Measurements from ENCODE around the gene CPEB3. TPM values are rescaled to one million over a fixed set of nuclear protein-coding genes. Genes with fewer than 3 reads are reported as not detected.

The CPEB3 gene
- total and polyA plus RNA-seq, 9 of the 15 experiments (the other 6 are each of a cell fraction or from before 2014, with no cell fraction given), result 0.15 to 1.2 (median 0.51) TPM

DNA sequence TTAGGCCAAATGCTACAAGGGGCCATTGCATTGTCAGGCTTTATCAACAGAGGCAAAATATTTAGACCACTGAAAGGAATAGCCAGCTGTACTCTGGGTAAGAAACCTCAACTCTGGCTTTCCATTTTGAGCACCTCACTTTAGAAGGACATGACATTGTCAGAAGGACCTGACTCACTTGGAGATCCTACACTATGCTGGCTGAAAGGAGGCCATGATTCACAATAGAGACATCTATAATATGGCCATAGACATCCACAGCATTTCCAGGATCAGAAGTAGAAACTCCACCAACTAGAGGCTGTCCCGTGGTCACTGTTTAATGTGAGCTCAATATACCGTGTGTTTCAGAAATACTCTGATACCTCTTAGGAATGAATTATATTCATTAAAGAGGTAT, 226.4 kb downstream of the CPEB3 start:
- H3K4me2 ChIP-seq (ENCODE audit: insufficient read depth, low read length), result no peak overlapping the region
- ChIA-PET POLR2A (no interaction called here), CTCF (ENCODE audit: low intra/inter-chr PET ratio) (no interaction called here)
- no TSS peak for BruUV-seq (replicated peaks)
- no peaks in the 10 kb centered on the region for H3K36me3 ChIP-seq (ENCODE audit: control insufficient read depth, insufficient read depth, low read length)
- H3K27me3 ChIP-seq (ENCODE audit: control insufficient read depth in 2 of 2, insufficient read depth in 2 of 2, low read length in 2 of 2), result no peaks in the 10 kb centered on the region
- no peak for TF ChIP-seq FIP1L1 (IDR thresholded peaks at IDR 0.05; ENCODE audit: low read depth, low read length, poor library complexity, severe bottlenecking)
- no peak for TF ChIP-seq EZH2 (IDR thresholded peaks at IDR 0.05; ENCODE audit: borderline replicate concordance, low read depth, low read length)
- no peak for TF ChIP-seq POLR2AphosphoS5 (IDR thresholded peaks at IDR 0.05; ENCODE audit: control insufficient read depth, insufficient read depth, low read depth, low read length)
- TF ChIP-seq ATF1 (CRISPR knock-in tag; IDR thresholded peaks at IDR 0.05), result no peak
- no peak for TF ChIP-seq ATF1 (tag; IDR thresholded peaks at IDR 0.05)
- no peak for TF ChIP-seq SOX6 (IDR thresholded peaks at IDR 0.05)
- no peak for TF ChIP-seq THAP7 (CRISPR knock-in tag; IDR thresholded peaks at IDR 0.05)
- FAIRE-seq (no peak), ATAC-seq (no peak), DNase-seq (ENCODE audit: extremely low read depth in 1 of 4, low spot score in 3 of 4) (no peak)
- H3K9ac ChIP-seq (ENCODE audit: insufficient read depth in 1 of 2, low read depth in 2 of 2, low read length in 2 of 2), result no peak overlapping the region
- H4K20me1 ChIP-seq (replicated peaks; ENCODE audit: control insufficient read depth, insufficient read depth, low read length), result no peaks in the 10 kb centered on the region
- in situ Hi-C loops (cut with MboI) (no loop called here), intact Hi-C loops (cut with micrococcal nuclease) (no loop called here)
- no peak overlapping the region for H3K27ac ChIP-seq (ENCODE audit: extremely low read depth, low read depth, low read length)
- 16% methylated on average over 2 of the region's 2 CpGs for WGBS (ENCODE audit: insufficient coverage, low coverage, missing lambda C conversion rate)
- no peaks in the 10 kb centered on the region for H3K9me3 ChIP-seq (replicated peaks; ENCODE audit: control insufficient read depth, insufficient read depth, low read depth, low read length)
- no peak overlapping the region for H2AFZ ChIP-seq (ENCODE audit: low read depth, low read length)
- H3K4me1 ChIP-seq (replicated peaks in 1 of 2; ENCODE audit: control insufficient read depth in 2 of 2, insufficient read depth in 2 of 2, low read length in 2 of 2), result no peaks in the 10 kb centered on the region
- no peaks in the 10 kb centered on the region for H3K79me2 ChIP-seq (ENCODE audit: control insufficient read depth, insufficient read depth, low read length)
- no peaks in the 10 kb centered on the region for H3K9me1 ChIP-seq (ENCODE audit: control insufficient read depth, insufficient read depth, low read length)
- no peak overlapping the region for H3K4me3 ChIP-seq

All from K562 (cell line).